Lung (tissue), 12 donors: ENCODE data around the gene ZNF106. TPM values are rescaled to one million over a fixed set of nuclear protein-coding genes. Genes with fewer than 3 reads are reported as not detected.
A peak's percentile ranks its signal among the peaks of the same experiment; 100 is the strongest.

Experiments
- ATAC-seq: fragments of 200-7000 bp; cut with Tn5 transposase; one replicate; pipeline ENCODE4 v1.9.1; 2020; ENCODE audit warnings: moderate number of reproducible peaks; ENCODE audit not compliant: insufficient read depth, low FRiP score
- DNase-seq, 3 donors: peaks; one replicate each; pipeline ENCODE4 v3.0.0-alpha.2; 2013 to 2017
- H3K27ac ChIP-seq, 2 donors: one replicate each; pipeline ENCODE4 v1.5.1; 2013; ENCODE audit warnings: mild to moderate bottlenecking in 2 of 2, moderate library complexity in 2 of 2, control low read depth in 1 of 2, inconsistent platforms in 1 of 2, low read depth in 1 of 2, low read length in 1 of 2
- H3K27me3 ChIP-seq, 3 donors: one replicate each; pipeline ENCODE4 v1.5.1; 2013; ENCODE audit warnings: low read length in 2 of 3; ENCODE audit not compliant: control insufficient read depth in 3 of 3, insufficient read depth in 3 of 3
- H3K36me3 ChIP-seq, 4 donors: one replicate each; pipeline ENCODE4 v1.5.1; 2013; ENCODE audit warnings: low read length in 4 of 4, mild to moderate bottlenecking in 1 of 4, moderate library complexity in 1 of 4; ENCODE audit not compliant: control insufficient read depth in 4 of 4, insufficient read depth in 4 of 4
- H3K4me1 ChIP-seq, 5 donors: one replicate each; pipeline ENCODE4 v1.5.1; 2013; ENCODE audit warnings: low read length in 5 of 5, mild to moderate bottlenecking in 2 of 5, moderate library complexity in 1 of 5; ENCODE audit not compliant: control insufficient read depth in 5 of 5, insufficient read depth in 5 of 5
- H3K4me3 ChIP-seq: one replicate; pipeline ENCODE4 v1.5.1; 2013; ENCODE audit warnings: mild to moderate bottlenecking, control low read depth, moderate library complexity
- H3K9ac ChIP-seq, 2 donors: one replicate each; pipeline ENCODE4 v1.5.1; 2013; ENCODE audit warnings: low read length in 2 of 2, control low read depth in 1 of 2; ENCODE audit not compliant: insufficient read depth in 1 of 2
- H3K9me3 ChIP-seq, 4 donors: one replicate each; pipeline ENCODE4 v1.5.1; 2013; ENCODE audit warnings: low read length in 3 of 4, mild to moderate bottlenecking in 1 of 4, moderate library complexity in 1 of 4; ENCODE audit not compliant: control insufficient read depth in 4 of 4, insufficient read depth in 3 of 4
- WGBS, 2 donors: extraction: QIAGEN DNeasy Blood & Tissue Kit; methylation state at CpG; one replicate each; pipeline ENCODE4 v1.1.7; 2013; 5-methylcytosine and 5-hydroxymethylcytosine counted together
- polyA plus RNA-seq, 2 donors: library from polyadenylated mRNA; stranded (reverse); fragments of 200-250 nt; gene quantifications; one replicate each; pipeline ENCODE4 v1.2.1, GENCODE V29; 2013
- total RNA-seq, 2 donors: library from RNA; depleted of rRNA in 1 of 2; stranded (reverse); fragments of >200 nt in 1 of 2; gene quantifications; one replicate each; pipeline ENCODE4 v1.2.1, GENCODE V29; 2014 to 2021
- TF ChIP-seq, protein P1 (sequence below): IDR thresholded peaks from 2 replicates; pipeline ENCODE4 v1.5.1; 2012; ENCODE audit warnings: mild to moderate bottlenecking; ENCODE audit errors: control extremely low read depth, extremely low read depth
- donor health status: control.
- donor health status: control.
- donor health status: Bipolar disorder and iron deficiency.
- donor health status: healthy.
- donor health status: DM: yes; HTN: yes; CAD: no.

The ZNF106 gene
- total and polyA plus RNA-seq, 4 donors, result 10.9 to 67.5 (median 41.2) TPM

DNA sequence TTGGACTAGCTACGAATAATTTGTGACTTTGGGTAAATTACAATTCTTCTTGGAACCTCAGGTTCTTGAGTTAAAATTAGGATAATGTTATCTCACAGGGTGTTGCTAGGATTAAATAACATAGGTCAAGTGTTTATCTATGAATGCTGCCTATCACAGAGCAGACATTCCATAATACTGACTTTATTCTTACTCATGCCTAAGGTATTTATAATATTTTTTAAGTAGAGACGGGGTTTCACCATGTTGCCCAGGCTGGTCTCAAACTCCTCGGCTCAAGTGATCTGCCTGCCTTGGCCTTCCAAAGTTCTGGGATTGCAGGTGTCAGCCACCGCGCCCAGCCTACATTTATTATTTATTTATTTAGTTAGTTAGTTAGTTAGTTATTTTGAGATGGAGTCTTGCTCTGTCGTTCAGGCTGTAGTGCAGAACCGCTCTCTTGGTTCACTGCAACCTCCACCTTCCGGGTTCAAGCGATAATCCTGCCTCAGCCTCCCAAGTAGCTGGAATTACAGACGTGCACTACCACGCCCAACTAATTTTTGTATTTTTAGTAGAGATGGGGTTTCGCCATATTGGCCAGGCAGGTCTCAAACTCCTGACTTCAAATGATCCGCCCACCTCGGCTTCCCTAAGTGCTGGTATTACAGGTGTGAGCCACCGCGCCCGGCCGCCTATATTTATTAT, 741 bp upstream of the ZNF106 start:
- H3K4me3 ChIP-seq, result no peak overlapping the region
- H3K9ac ChIP-seq, result peak overlapping the region; percentile 97 to 99
- H3K27ac ChIP-seq, result peak overlapping the region; percentile 98 to 99
- peaks cover 3 to 19% (median 10%) of the 10 kb centered on the region in 5 donors for H3K4me1 ChIP-seq
- DNase-seq (peak in 2 of 3 donors; percentile 20 to 47), ATAC-seq (no peak)
- no peaks in the 10 kb centered on the region for H3K27me3 ChIP-seq
- 83 to 88% methylated on average over 18 of the region's 18 CpGs for WGBS, 2 donors
- TF ChIP-seq, protein P1, sequence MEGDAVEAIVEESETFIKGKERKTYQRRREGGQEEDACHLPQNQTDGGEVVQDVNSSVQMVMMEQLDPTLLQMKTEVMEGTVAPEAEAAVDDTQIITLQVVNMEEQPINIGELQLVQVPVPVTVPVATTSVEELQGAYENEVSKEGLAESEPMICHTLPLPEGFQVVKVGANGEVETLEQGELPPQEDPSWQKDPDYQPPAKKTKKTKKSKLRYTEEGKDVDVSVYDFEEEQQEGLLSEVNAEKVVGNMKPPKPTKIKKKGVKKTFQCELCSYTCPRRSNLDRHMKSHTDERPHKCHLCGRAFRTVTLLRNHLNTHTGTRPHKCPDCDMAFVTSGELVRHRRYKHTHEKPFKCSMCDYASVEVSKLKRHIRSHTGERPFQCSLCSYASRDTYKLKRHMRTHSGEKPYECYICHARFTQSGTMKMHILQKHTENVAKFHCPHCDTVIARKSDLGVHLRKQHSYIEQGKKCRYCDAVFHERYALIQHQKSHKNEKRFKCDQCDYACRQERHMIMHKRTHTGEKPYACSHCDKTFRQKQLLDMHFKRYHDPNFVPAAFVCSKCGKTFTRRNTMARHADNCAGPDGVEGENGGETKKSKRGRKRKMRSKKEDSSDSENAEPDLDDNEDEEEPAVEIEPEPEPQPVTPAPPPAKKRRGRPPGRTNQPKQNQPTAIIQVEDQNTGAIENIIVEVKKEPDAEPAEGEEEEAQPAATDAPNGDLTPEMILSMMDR, result no peak
- H3K9me3 ChIP-seq, result no peaks in the 10 kb centered on the region
- H3K36me3 ChIP-seq, result peaks cover 0 to 1% (median 0%) of the 10 kb centered on the region in 4 donors

DNA sequence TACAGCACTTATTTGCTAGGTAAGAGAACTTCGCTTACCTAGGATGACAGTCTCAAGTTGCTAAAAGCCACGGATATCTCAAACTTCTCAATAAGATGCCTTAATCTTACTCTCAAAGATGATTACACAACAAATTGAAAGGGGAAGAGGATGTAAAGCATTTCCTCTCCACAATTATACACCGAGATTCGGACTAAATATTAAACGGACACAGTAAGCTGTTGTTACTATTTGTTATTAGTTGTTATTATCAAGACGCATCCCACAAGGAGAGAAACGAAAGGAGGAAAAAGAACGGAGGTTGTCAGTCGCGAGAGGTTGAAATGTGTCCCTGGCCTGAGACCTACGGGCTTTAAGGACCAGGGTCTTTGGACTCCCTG, 660 bp downstream of the ZNF106 start:
- ATAC-seq, result no peak
- DNase-seq, result peak in 2 of 3 donors; percentile 48 to 73
- peaks cover 0 to 15% (median 6%) of the 10 kb centered on the region in 5 donors for H3K4me1 ChIP-seq
- peak overlapping the region; percentile 98 to 99 for H3K27ac ChIP-seq
- H3K36me3 ChIP-seq, result peaks cover 0 to 3% (median 1%) of the 10 kb centered on the region in 4 donors
- TF ChIP-seq, protein P1, result no peak
- H3K4me3 ChIP-seq, result peak overlapping the region; percentile 92
- 1 to 2% methylated on average over 11 of the region's 11 CpGs for WGBS, 2 donors
- H3K27me3 ChIP-seq, result no peaks in the 10 kb centered on the region
- H3K9me3 ChIP-seq, result no peaks in the 10 kb centered on the region
- H3K9ac ChIP-seq, result peak overlapping the region; percentile 91 to 97

DNA sequence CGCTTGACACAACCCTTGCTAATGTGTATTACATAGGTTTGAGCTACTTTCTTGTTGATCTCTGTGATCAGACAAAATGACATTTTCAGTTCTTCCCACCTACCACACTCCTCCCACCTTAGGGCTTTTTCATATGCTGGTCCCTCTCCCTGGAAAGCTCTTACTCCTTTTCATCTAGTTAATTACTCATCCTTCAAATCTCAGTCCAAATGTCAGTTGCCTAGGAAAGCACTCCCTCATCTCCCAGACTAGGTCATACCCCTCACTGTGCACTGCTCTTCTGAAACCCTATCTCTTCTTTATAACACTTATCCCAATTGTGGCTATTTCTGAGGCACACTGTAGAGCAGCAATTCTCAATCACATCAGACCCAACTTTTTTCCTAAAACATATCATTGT, 7.3 kb downstream of the ZNF106 start:
- Histone ChIP-seq H3K27ac (no peak overlapping the region), H3K4me1 (peaks cover 0 to 12% (median 0%) of the 10 kb centered on the region in 5 donors), H3K27me3 (no peaks in the 10 kb centered on the region), H3K9me3 (peaks cover 0 to 2% (median 0%) of the 10 kb centered on the region in 4 donors), H3K9ac (no peak overlapping the region), H3K36me3 (peaks cover 0 to 6% (median 5%) of the 10 kb centered on the region in 4 donors), H3K4me3 (no peak overlapping the region)
- DNase-seq (no peak), ATAC-seq (no peak)
- WGBS, 2 donors, result 97 to 100% methylated on average over 1 of the region's 1 CpG
- TF ChIP-seq, protein P1, result no peak
